GM23338 (cell line): ENCODE data around the gene FRAT2.

Source experiments
- CTCF ChIP-seq, 2 experiments: fragments of 200-600 bp in 1 of 2; sonication (generic) in 1 of 2; conservative IDR thresholded peaks; 2 replicates each; pipeline versions ENCODE4 v1.5.1 to v1.6.1; 2016 to 2017; ENCODE audit warnings: antibody characterized with exemption in 2 of 2, low read depth in 2 of 2, mild to moderate bottlenecking in 2 of 2, moderate library complexity in 1 of 2
- EZH2 ChIP-seq: fragments of 200-600 bp; sonication (generic); IDR thresholded peaks from one replicate; pipeline ENCODE4 v1.8.0; 2017; ENCODE audit warnings: antibody characterized with exemption, mild to moderate bottlenecking, low read depth; ENCODE audit not compliant: unreplicated experiment
- POLR2AphosphoS5 ChIP-seq: IDR thresholded peaks from 2 replicates; pipeline ENCODE4 v1.6.1; 2016; ENCODE audit warnings: antibody characterized with exemption, low read depth

GRCh38 chr10:97336942-97337831 lies 2.7 kb upstream of the FRAT2 start:
- TF ChIP-seq EZH2: no peak
- no peak for TF ChIP-seq CTCF (conservative IDR thresholded peaks at IDR 0.05; ENCODE audit: low read depth in 2 of 2)
- TF ChIP-seq POLR2AphosphoS5: no peak
